Hematopoietic multipotent progenitor cell treated with erythropoietin and hydrocortisone succinate and interleukin-3 and kit ligand, for 6 days (in vitro differentiated cells): ENCODE measurements around the gene TXNDC16.

Experiments
- DNase-seq: peaks from one replicate; pipeline ENCODE4 v3.0.0-alpha.2; 2015

Gene TXNDC16

GRCh38 chr14:52443506-52443905, 108.8 kb downstream of the TXNDC16 start:
- no peak for DNase-seq

- no peak for DNase-seq
Observed at GRCh38 chr14:52442602-52443001, 109.7 kb downstream of the TXNDC16 start.

- peak; percentile 15 for DNase-seq
Observed at GRCh38 chr14:52442166-52442565, 110.1 kb downstream of the TXNDC16 start.

- DNase-seq, result no peak
Observed at GRCh38 chr14:52439476-52439875, 112.8 kb downstream of the TXNDC16 start.

- DNase-seq, result no peak
Observed at GRCh38 chr14:52434955-52435354, 117.3 kb downstream of the TXNDC16 start.

GRCh38 chr14:52430474-52430873, 121.8 kb downstream of the TXNDC16 start:
- no peak for DNase-seq

- no peak for DNase-seq
Observed at GRCh38 chr14:52429451-52429850, 122.9 kb downstream of the TXNDC16 start.

GRCh38 chr14:52427460-52427859, 124.8 kb downstream of the TXNDC16 start:
- no peak for DNase-seq

GRCh38 chr14:52422650-52423356, 129.5 kb downstream of the TXNDC16 start:
- DNase-seq, result peak; percentile 12

GRCh38 chr14:52417139-52417538, 135.2 kb downstream of the TXNDC16 start:
- DNase-seq, result no peak

- DNase-seq, result no peak
Observed at GRCh38 chr14:52413729-52414408, 138.4 kb downstream of the TXNDC16 start.

- no peak for DNase-seq
Observed at GRCh38 chr14:52412426-52412825, 139.9 kb downstream of the TXNDC16 start.

GRCh38 chr14:52405314-52405713, 147.0 kb downstream of the TXNDC16 start:
- DNase-seq, result no peak

GRCh38 chr14:52402812-52403526, 149.3 kb downstream of the TXNDC16 start:
- DNase-seq, result peak; percentile 52

- DNase-seq, result peak; percentile 30
Observed at GRCh38 chr14:52400846-52401245, 151.5 kb downstream of the TXNDC16 start.

GRCh38 chr14:52399921-52400595, 152.2 kb downstream of the TXNDC16 start:
- DNase-seq, result no peak

GRCh38 chr14:52399104-52399503, 153.2 kb downstream of the TXNDC16 start:
- no peak for DNase-seq

GRCh38 chr14:52397844-52398243, 154.5 kb downstream of the TXNDC16 start:
- no peak for DNase-seq

- peak; percentile 10 for DNase-seq
Observed at GRCh38 chr14:52395728-52396127, 156.6 kb downstream of the TXNDC16 start.

- DNase-seq, result no peak
Observed at GRCh38 chr14:52391881-52392615, 160.3 kb downstream of the TXNDC16 start.
